Heart left ventricle (tissue), 13 donors: ENCODE results near the gene COPZ1.

Experiments
- CTCF ChIP-seq, 12 donors: fragments of 200-600 bp; sonication (generic) in 4 of 12; IDR thresholded peaks; one replicate each; pipeline versions ENCODE4 v1.5.0 to v1.8.0; 2018 to 2022; ENCODE audit warnings: antibody characterized with exemption in 12 of 12, mild to moderate bottlenecking in 5 of 12
- POLR2A ChIP-seq, 2 donors: fragments of 450-650 bp; IDR thresholded peaks; one replicate each; pipeline ENCODE4 v1.6.1; 2017; ENCODE audit warnings: antibody characterized with exemption in 2 of 2, mild to moderate bottlenecking in 2 of 2, moderate library complexity in 2 of 2
- donor health status: ischemic (EF 13 %, LVEDD 7.1; RV severe dilation, severe dysfunction).
- donor health status: DM: no; HTN: yes; CAD: no.
- donor health status: DM: no; HTN: no; CAD: no.
- donor health status: ischemic (EF 25% LVEDD 6.9; RV normal size, moderate dysfunction).
- donor health status: ischemic (EF 25% LVEDD 5.7; RV mildly dilated, moderate dysfunction).
- donor health status: ischemic (EF 35%, LVEDD 5.7; RV mildly dilated, moderate dysfunction).
- donor health status: nonischemic (EF 11% LVEDD 7.7; RV severe dilation, severe dysfunction).
- donor health status: DM: yes; HTN: yes; CAD: no.
- donor health status: PGD.
- donor health status: ischemic (EF 29% LVEDD 5.4; RV normal size, mild dysfunction).
- donor health status: nonischemic (EF 23%, LVEDD 6.1; RV moderate dilation, normal function).

GRCh38 chr12:54371328-54372112 lies 46.6 kb downstream of the COPZ1 start:
- TF ChIP-seq CTCF (IDR thresholded peaks at IDR 0.05), result no peak
- no peak for TF ChIP-seq POLR2A (IDR thresholded peaks at IDR 0.05)
